Measurements from ENCODE around the gene ZSCAN26. TPM values are rescaled to one million over a fixed set of nuclear protein-coding genes. Genes with fewer than 3 reads are reported as not detected.

Gene ZSCAN26
- total and polyA plus RNA-seq, 2 donors (not counting 1 experiment from before 2014, with no cell fraction given) = 17.9 to 29.3 TPM

DNA sequence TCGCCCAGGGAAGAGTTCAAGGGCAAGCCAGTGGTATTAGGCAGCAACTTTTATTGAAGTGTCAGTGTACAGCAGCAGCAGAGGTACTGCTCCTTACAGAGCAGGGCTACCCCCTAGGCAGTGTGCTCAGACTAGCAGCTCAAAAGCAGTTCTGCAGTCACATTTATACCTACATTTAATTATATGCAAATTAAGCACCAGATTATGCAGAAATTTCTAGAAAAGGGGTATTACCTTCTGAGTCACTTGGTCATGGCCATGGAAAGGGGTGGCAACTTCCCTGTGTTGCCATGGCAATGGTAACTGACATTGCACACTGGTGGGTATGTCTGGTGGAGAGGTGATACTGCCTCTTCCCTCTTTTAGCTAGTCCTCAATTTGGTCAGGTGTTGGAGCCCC lies 12.8 kb upstream of the ZSCAN26 start:
- Histone ChIP-seq H3K9ac (ENCODE audit: low read length) (no peak overlapping the region), H3K4me3 (ENCODE audit: control extremely low read depth in 1 of 5, extremely low read depth in 1 of 5, insufficient read depth in 1 of 5, low read depth in 2 of 5, low read length in 4 of 5) (no peak overlapping the region), H3K36me3 (replicated peaks in 1 of 2; ENCODE audit: control extremely low read depth in 1 of 2, control insufficient read depth in 1 of 2, extremely low read depth in 1 of 2, insufficient read depth in 2 of 2, low read length in 1 of 2) (no peaks in the 10 kb centered on the region), H3K27ac (ENCODE audit: low read length in 2 of 2) (no peak overlapping the region), H3K9me3 (ENCODE audit: control extremely low read depth in 1 of 3, control insufficient read depth in 2 of 3, insufficient read depth in 1 of 3, low read length in 2 of 3) (peaks cover 0 to 12% (median under 1%) of the 10 kb centered on the region in 3 donors), H4K20me1 (ENCODE audit: control insufficient read depth, insufficient read depth, low read length, poor library complexity, severe bottlenecking) (no peaks in the 10 kb centered on the region), H2AFZ (ENCODE audit: insufficient read depth, low read depth, low read length, poor library complexity, severe bottlenecking) (no peak overlapping the region), H3K4me2 (replicated peaks; ENCODE audit: low read depth, low read length, poor library complexity, severe bottlenecking) (no peak overlapping the region), H3K27me3 (replicated peaks in 1 of 4; ENCODE audit: control extremely low read depth in 1 of 4, control insufficient read depth in 3 of 4, insufficient read depth in 4 of 4, low read length in 3 of 4) (peaks cover 0 to 3% (median 2%) of the 10 kb centered on the region in 4 experiments), H3K4me1 (ENCODE audit: control insufficient read depth in 2 of 2, insufficient read depth in 2 of 2, low read length in 2 of 2) (peaks cover 14 to 28% of the 10 kb centered on the region in 2 donors), H3K79me2 (ENCODE audit: control insufficient read depth, insufficient read depth, low read length) (peaks cover 17% of the 10 kb centered on the region)
- peak; percentile 27 for DNase-seq
- H3K4me1 Mint-ChIP-seq = peaks cover 29% of the 10 kb centered on the region
- ChIA-PET CTCF (interaction anchor here (1.1 kb wide), 1 partner anchor 12 kb away, joined by 3 read pairs; no protein-coding TSS in a partner anchor), POLR2A (no interaction called here)
- TF ChIP-seq, protein P1, sequence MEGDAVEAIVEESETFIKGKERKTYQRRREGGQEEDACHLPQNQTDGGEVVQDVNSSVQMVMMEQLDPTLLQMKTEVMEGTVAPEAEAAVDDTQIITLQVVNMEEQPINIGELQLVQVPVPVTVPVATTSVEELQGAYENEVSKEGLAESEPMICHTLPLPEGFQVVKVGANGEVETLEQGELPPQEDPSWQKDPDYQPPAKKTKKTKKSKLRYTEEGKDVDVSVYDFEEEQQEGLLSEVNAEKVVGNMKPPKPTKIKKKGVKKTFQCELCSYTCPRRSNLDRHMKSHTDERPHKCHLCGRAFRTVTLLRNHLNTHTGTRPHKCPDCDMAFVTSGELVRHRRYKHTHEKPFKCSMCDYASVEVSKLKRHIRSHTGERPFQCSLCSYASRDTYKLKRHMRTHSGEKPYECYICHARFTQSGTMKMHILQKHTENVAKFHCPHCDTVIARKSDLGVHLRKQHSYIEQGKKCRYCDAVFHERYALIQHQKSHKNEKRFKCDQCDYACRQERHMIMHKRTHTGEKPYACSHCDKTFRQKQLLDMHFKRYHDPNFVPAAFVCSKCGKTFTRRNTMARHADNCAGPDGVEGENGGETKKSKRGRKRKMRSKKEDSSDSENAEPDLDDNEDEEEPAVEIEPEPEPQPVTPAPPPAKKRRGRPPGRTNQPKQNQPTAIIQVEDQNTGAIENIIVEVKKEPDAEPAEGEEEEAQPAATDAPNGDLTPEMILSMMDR (IDR thresholded peaks at IDR 0.05) = no peak
- no peak for TF ChIP-seq EZH2 (IDR thresholded peaks at IDR 0.05; ENCODE audit: borderline replicate concordance, insufficient read depth, low read depth, low read length, poor library complexity, severe bottlenecking)
- peaks cover 3% of the 10 kb centered on the region for H3K27me3 Mint-ChIP-seq
- no peak overlapping the region for H3K4me3 Mint-ChIP-seq
- H3K27ac Mint-ChIP-seq = no peak overlapping the region
- no peak for ATAC-seq (ENCODE audit: low read depth)
- intact Hi-C loops (cut with micrococcal nuclease) = no loop called here
- 100% methylated on average over 1 of the region's 1 CpG for WGBS (ENCODE audit: insufficient coverage)
- H3K9me3 Mint-ChIP-seq (ENCODE audit: insufficient read depth) = no peaks in the 10 kb centered on the region

DNA sequence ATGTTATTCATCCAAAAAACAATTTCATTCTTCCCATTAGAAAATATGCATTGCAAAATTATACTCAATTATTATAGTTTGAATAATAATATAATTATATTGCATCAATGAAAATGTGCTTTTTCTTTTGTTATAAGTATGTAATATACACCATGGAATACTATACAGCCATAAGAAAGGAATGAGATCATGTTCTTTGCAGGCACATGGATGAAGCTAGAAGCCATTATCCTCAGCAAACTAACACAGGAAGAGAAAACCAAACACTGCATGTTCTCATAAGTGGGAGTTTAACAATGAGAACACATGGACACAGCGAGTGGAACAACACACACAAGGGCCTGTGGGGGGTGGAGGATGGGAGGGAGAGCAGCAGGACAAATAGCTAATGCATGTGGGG lies 9.9 kb upstream of the ZSCAN26 start:
- ATAC-seq (ENCODE audit: low read depth) = no peak
- H3K27me3 Mint-ChIP-seq = peaks cover 3% of the 10 kb centered on the region
- no peak overlapping the region for H2AFZ ChIP-seq (ENCODE audit: insufficient read depth, low read depth, low read length, poor library complexity, severe bottlenecking)
- ChIA-PET CTCF (no interaction called here), POLR2A (no interaction called here)
- no peak overlapping the region for H3K4me3 Mint-ChIP-seq
- H3K4me1 ChIP-seq (ENCODE audit: control insufficient read depth in 2 of 2, insufficient read depth in 2 of 2, low read length in 2 of 2) = peaks cover 7 to 20% of the 10 kb centered on the region in 2 donors
- peaks cover 10% of the 10 kb centered on the region for H3K79me2 ChIP-seq (ENCODE audit: control insufficient read depth, insufficient read depth, low read length)
- H4K20me1 ChIP-seq (ENCODE audit: control insufficient read depth, insufficient read depth, low read length, poor library complexity, severe bottlenecking) = no peaks in the 10 kb centered on the region
- peaks cover 15% of the 10 kb centered on the region for H3K4me1 Mint-ChIP-seq
- no peak overlapping the region for H3K9ac ChIP-seq (ENCODE audit: low read length)
- peaks cover 0 to 18% (median 6%) of the 10 kb centered on the region in 3 donors for H3K9me3 ChIP-seq (ENCODE audit: control extremely low read depth in 1 of 3, control insufficient read depth in 2 of 3, insufficient read depth in 1 of 3, low read length in 2 of 3)
- intact Hi-C loops (cut with micrococcal nuclease) = no loop called here
- H3K27ac Mint-ChIP-seq = no peak overlapping the region
- no peak for TF ChIP-seq EZH2 (IDR thresholded peaks at IDR 0.05; ENCODE audit: borderline replicate concordance, insufficient read depth, low read depth, low read length, poor library complexity, severe bottlenecking)
- TF ChIP-seq, protein P1 (IDR thresholded peaks at IDR 0.05) = no peak
- no peak overlapping the region for H3K4me2 ChIP-seq (replicated peaks; ENCODE audit: low read depth, low read length, poor library complexity, severe bottlenecking)
- no CpG with 5 or more reads among the region's 1 CpG for WGBS (ENCODE audit: insufficient coverage)
- H3K9me3 Mint-ChIP-seq (ENCODE audit: insufficient read depth) = no peaks in the 10 kb centered on the region
- H3K36me3 ChIP-seq (replicated peaks in 1 of 2; ENCODE audit: control extremely low read depth in 1 of 2, control insufficient read depth in 1 of 2, extremely low read depth in 1 of 2, insufficient read depth in 2 of 2, low read length in 1 of 2) = no peaks in the 10 kb centered on the region
- no peak overlapping the region for H3K4me3 ChIP-seq (ENCODE audit: control extremely low read depth in 1 of 5, extremely low read depth in 1 of 5, insufficient read depth in 1 of 5, low read depth in 2 of 5, low read length in 4 of 5)
- no peak overlapping the region for H3K27ac ChIP-seq (ENCODE audit: low read length in 2 of 2)
- no peak for DNase-seq
- peaks cover 0 to 6% (median 2%) of the 10 kb centered on the region in 4 experiments for H3K27me3 ChIP-seq (replicated peaks in 1 of 4; ENCODE audit: control extremely low read depth in 1 of 4, control insufficient read depth in 3 of 4, insufficient read depth in 4 of 4, low read length in 3 of 4)

All from B cell (primary cell).